ENCODE results near the gene ARHGAP15. TPM values are rescaled to one million over a fixed set of nuclear protein-coding genes. Genes with fewer than 3 reads are reported as not detected.

ARHGAP15 gene
- total and polyA plus RNA-seq, 2 donors from 2014 or later = 5.7 to 23.1 TPM

GRCh38 chr2:143261986-143262385, 132.8 kb downstream of the ARHGAP15 start:
- intact Hi-C loops (cut with DNase I) = no loop called here
- no peak overlapping the region for H3K27ac ChIP-seq (ENCODE audit: low read depth in 2 of 2, low read length in 2 of 2)
- no peak overlapping the region for H3K9ac ChIP-seq (ENCODE audit: low read length in 3 of 3)
- no peak for TF ChIP-seq CTCF (IDR thresholded peaks at IDR 0.05; ENCODE audit: borderline replicate concordance, extremely low read depth, insufficient read depth)
- DNase-seq = no peak
- H3K9me3 ChIP-seq (ENCODE audit: control insufficient read depth in 2 of 3, insufficient read depth in 1 of 3, low read length in 3 of 3) = no peaks in the 10 kb centered on the region
- no peak for FAIRE-seq
- no peaks in the 10 kb centered on the region for H3K36me3 ChIP-seq (ENCODE audit: control insufficient read depth in 2 of 3, insufficient read depth in 3 of 3, low read length in 3 of 3)
- H3K4me1 ChIP-seq (ENCODE audit: control insufficient read depth in 2 of 3, insufficient read depth in 2 of 3, low read depth in 1 of 3, low read length in 3 of 3) = no peaks in the 10 kb centered on the region
- H3K4me3 ChIP-seq (ENCODE audit: low read length in 3 of 3) = no peak overlapping the region
- H3K27me3 ChIP-seq (ENCODE audit: control insufficient read depth, insufficient read depth, low read length) = no peaks in the 10 kb centered on the region

- TF ChIP-seq CTCF (IDR thresholded peaks at IDR 0.05; ENCODE audit: borderline replicate concordance, extremely low read depth, insufficient read depth) = no peak
- no peak overlapping the region for H3K4me3 ChIP-seq (ENCODE audit: low read length in 3 of 3)
- intact Hi-C loops (cut with DNase I) = no loop called here
- H3K27ac ChIP-seq (ENCODE audit: low read depth in 2 of 2, low read length in 2 of 2) = no peak overlapping the region
- FAIRE-seq = no peak
- H3K9ac ChIP-seq (ENCODE audit: low read length in 3 of 3) = no peak overlapping the region
- DNase-seq = no peak
- no peaks in the 10 kb centered on the region for H3K4me1 ChIP-seq (ENCODE audit: control insufficient read depth in 2 of 3, insufficient read depth in 2 of 3, low read depth in 1 of 3, low read length in 3 of 3)
- no peaks in the 10 kb centered on the region for H3K36me3 ChIP-seq (ENCODE audit: control insufficient read depth in 2 of 3, insufficient read depth in 3 of 3, low read length in 3 of 3)
- H3K9me3 ChIP-seq (ENCODE audit: control insufficient read depth in 2 of 3, insufficient read depth in 1 of 3, low read length in 3 of 3) = no peaks in the 10 kb centered on the region
- H3K27me3 ChIP-seq (ENCODE audit: control insufficient read depth, insufficient read depth, low read length) = no peaks in the 10 kb centered on the region
These were observed 133.2 kb downstream of the ARHGAP15 start for GRCh38 chr2:143262389-143262788.

- H3K4me3 ChIP-seq (ENCODE audit: low read length in 3 of 3) = no peak overlapping the region
- no peaks in the 10 kb centered on the region for H3K9me3 ChIP-seq (ENCODE audit: control insufficient read depth in 2 of 3, insufficient read depth in 1 of 3, low read length in 3 of 3)
- DNase-seq (no peak), FAIRE-seq (no peak)
- no peak overlapping the region for H3K9ac ChIP-seq (ENCODE audit: low read length in 3 of 3)
- H3K36me3 ChIP-seq (ENCODE audit: control insufficient read depth in 2 of 3, insufficient read depth in 3 of 3, low read length in 3 of 3) = no peaks in the 10 kb centered on the region
- H3K27me3 ChIP-seq (ENCODE audit: control insufficient read depth, insufficient read depth, low read length) = no peaks in the 10 kb centered on the region
- no peak for TF ChIP-seq CTCF (IDR thresholded peaks at IDR 0.05; ENCODE audit: borderline replicate concordance, extremely low read depth, insufficient read depth)
- intact Hi-C loops (cut with DNase I) = no loop called here
- H3K27ac ChIP-seq (ENCODE audit: low read depth in 2 of 2, low read length in 2 of 2) = no peak overlapping the region
- no peaks in the 10 kb centered on the region for H3K4me1 ChIP-seq (ENCODE audit: control insufficient read depth in 2 of 3, insufficient read depth in 2 of 3, low read depth in 1 of 3, low read length in 3 of 3)
These were observed 133.9 kb downstream of the ARHGAP15 start for GRCh38 chr2:143263066-143263625.

GRCh38 chr2:143264851-143265250, 135.6 kb downstream of the ARHGAP15 start:
- H3K4me1 ChIP-seq (ENCODE audit: control insufficient read depth in 2 of 3, insufficient read depth in 2 of 3, low read depth in 1 of 3, low read length in 3 of 3) = no peaks in the 10 kb centered on the region
- no peaks in the 10 kb centered on the region for H3K36me3 ChIP-seq (ENCODE audit: control insufficient read depth in 2 of 3, insufficient read depth in 3 of 3, low read length in 3 of 3)
- intact Hi-C loops (cut with DNase I) = no loop called here
- no peak overlapping the region for H3K9ac ChIP-seq (ENCODE audit: low read length in 3 of 3)
- H3K27me3 ChIP-seq (ENCODE audit: control insufficient read depth, insufficient read depth, low read length) = no peaks in the 10 kb centered on the region
- H3K27ac ChIP-seq (ENCODE audit: low read depth in 2 of 2, low read length in 2 of 2) = no peak overlapping the region
- no peaks in the 10 kb centered on the region for H3K9me3 ChIP-seq (ENCODE audit: control insufficient read depth in 2 of 3, insufficient read depth in 1 of 3, low read length in 3 of 3)
- FAIRE-seq (no peak), DNase-seq (no peak)
- TF ChIP-seq CTCF (IDR thresholded peaks at IDR 0.05; ENCODE audit: borderline replicate concordance, extremely low read depth, insufficient read depth) = no peak
- H3K4me3 ChIP-seq (ENCODE audit: low read length in 3 of 3) = no peak overlapping the region

Measured in kidney (tissue), 14 donors.